Left ventricle myocardium inferior (tissue), 1 donor: ENCODE measurements around the gene CRACR2B. TPM values are rescaled to one million over a fixed set of nuclear protein-coding genes. Genes with fewer than 3 reads are reported as not detected.

Experiments
- DNase-seq: peaks from one replicate; pipeline ENCODE4 v3.0.0-alpha.2; 2020
- H3K27ac ChIP-seq: fragments of 200-600 bp; replicated peaks from 2 replicates; pipeline ENCODE4 v1.8.0; 2021
- H3K27me3 ChIP-seq: fragments of 200-600 bp; 2 replicates; pipeline ENCODE4 v1.8.0; 2021; ENCODE audit warnings: low read depth
- H3K36me3 ChIP-seq: fragments of 200-600 bp; 2 replicates; pipeline ENCODE4 v1.8.0; 2021
- H3K4me1 ChIP-seq: fragments of 200-600 bp; 2 replicates; pipeline ENCODE4 v1.8.0; 2021
- H3K4me3 ChIP-seq: fragments of 200-600 bp; 2 replicates; pipeline ENCODE4 v1.8.0; 2021; ENCODE audit warnings: mild to moderate bottlenecking, moderate library complexity
- H3K9me3 ChIP-seq: fragments of 200-600 bp; replicated peaks from 2 replicates; pipeline ENCODE4 v1.8.0; 2021
- CTCF ChIP-seq: fragments of 200-600 bp; IDR thresholded peaks from 2 replicates; pipeline ENCODE4 v1.8.0; 2021; ENCODE audit warnings: antibody characterized with exemption, mild to moderate bottlenecking, borderline replicate concordance
- intact Hi-C: fragments of 100-400 bp; cut with micrococcal nuclease; formaldehyde crosslinking; loops from one replicate; pipeline ENCODE4 v1.11.0; 2022
- total RNA-seq: library from RNA; stranded (reverse); fragmentation: NEBNext Ultra II Directional; extraction: Animal tissue kit (Norgen Biotek cat#: 25700); gene quantifications from one replicate; pipeline ENCODE4 v1.2.1, GENCODE V29; 2021
- donor health status: DM: no; HTN: yes; CAD: no; lungs with severe emphysema.

CRACR2B gene
- total RNA-seq, 1 donor from 2014 or later = 23.2 TPM

GRCh38 chr11:877565-877964 lies 49.8 kb downstream of the CRACR2B start:
- intact Hi-C loops = no loop called here
- Histone ChIP-seq H3K27ac (no peak overlapping the region), H3K27me3 (no peaks in the 10 kb centered on the region), H3K36me3 (peaks cover 14% of the 10 kb centered on the region), H3K9me3 (no peaks in the 10 kb centered on the region), H3K4me1 (peaks cover 11% of the 10 kb centered on the region), H3K4me3 (no peak overlapping the region)
- no peak for TF ChIP-seq CTCF
- DNase-seq = no peak

GRCh38 chr11:880447-880846 lies 52.7 kb downstream of the CRACR2B start:
- peaks cover 14% of the 10 kb centered on the region for H3K36me3 ChIP-seq
- H3K27me3 ChIP-seq = no peaks in the 10 kb centered on the region
- no peaks in the 10 kb centered on the region for H3K9me3 ChIP-seq
- TF ChIP-seq CTCF = no peak
- peaks cover 11% of the 10 kb centered on the region for H3K4me1 ChIP-seq
- no peak overlapping the region for H3K4me3 ChIP-seq
- H3K27ac ChIP-seq = no peak overlapping the region
- intact Hi-C loops = no loop called here
- DNase-seq = no peak

Other genes starting within 250 kb of the CRACR2B start
- 10.3 TPM for gene IRF7, start 212.0 kb upstream of the CRACR2B start, total RNA-seq
- not detected for gene CDHR5, start 203.0 kb upstream of the CRACR2B start, total RNA-seq
- gene SCT, start 200.7 kb upstream of the CRACR2B start, total RNA-seq = not detected
- gene DRD4, start 190.7 kb upstream of the CRACR2B start, total RNA-seq = 0.22 TPM
- gene DEAF1, start 132.7 kb upstream of the CRACR2B start, total RNA-seq = 18.1 TPM
- gene TMEM80, start 132.1 kb upstream of the CRACR2B start, total RNA-seq = 10.3 TPM
- gene EPS8L2, start 121.7 kb upstream of the CRACR2B start, total RNA-seq = 2.2 TPM
- 101 TPM for gene TALDO1, start 80.5 kb upstream of the CRACR2B start, total RNA-seq
- 26.2 TPM for gene GATD1, start 50.4 kb upstream of the CRACR2B start, total RNA-seq
- not detected for gene CEND1, start 37.8 kb upstream of the CRACR2B start, total RNA-seq
- 3.9 TPM for gene SLC25A22, start 29.6 kb upstream of the CRACR2B start, total RNA-seq
- gene PIDD1, start 22.7 kb upstream of the CRACR2B start, total RNA-seq = 7.1 TPM
- 871 TPM for gene RPLP2, start 18.0 kb upstream of the CRACR2B start, total RNA-seq
- gene PNPLA2, start 9.0 kb upstream of the CRACR2B start, total RNA-seq = 300 TPM
- gene CD151, start 5.0 kb downstream of the CRACR2B start, total RNA-seq = 408 TPM
- 226 TPM for gene POLR2L, start 14.6 kb downstream of the CRACR2B start, total RNA-seq
- gene TSPAN4, start 14.9 kb downstream of the CRACR2B start, total RNA-seq = 33.0 TPM
- 54.2 TPM for gene CHID1, start 82.9 kb downstream of the CRACR2B start, total RNA-seq
- 41.4 TPM for gene AP2A2, start 98.0 kb downstream of the CRACR2B start, total RNA-seq
- not detected for gene MUC6, start 208.8 kb downstream of the CRACR2B start, total RNA-seq
- 0.03 TPM for gene MUC2, start 247.0 kb downstream of the CRACR2B start, total RNA-seq